ENCODE results near the gene TOM1L2. TPM values are rescaled to one million over a fixed set of nuclear protein-coding genes. Genes with fewer than 3 reads are reported as not detected.

Gene TOM1L2
- total RNA-seq, 1 donor from 2014 or later = 18.3 TPM

DNA sequence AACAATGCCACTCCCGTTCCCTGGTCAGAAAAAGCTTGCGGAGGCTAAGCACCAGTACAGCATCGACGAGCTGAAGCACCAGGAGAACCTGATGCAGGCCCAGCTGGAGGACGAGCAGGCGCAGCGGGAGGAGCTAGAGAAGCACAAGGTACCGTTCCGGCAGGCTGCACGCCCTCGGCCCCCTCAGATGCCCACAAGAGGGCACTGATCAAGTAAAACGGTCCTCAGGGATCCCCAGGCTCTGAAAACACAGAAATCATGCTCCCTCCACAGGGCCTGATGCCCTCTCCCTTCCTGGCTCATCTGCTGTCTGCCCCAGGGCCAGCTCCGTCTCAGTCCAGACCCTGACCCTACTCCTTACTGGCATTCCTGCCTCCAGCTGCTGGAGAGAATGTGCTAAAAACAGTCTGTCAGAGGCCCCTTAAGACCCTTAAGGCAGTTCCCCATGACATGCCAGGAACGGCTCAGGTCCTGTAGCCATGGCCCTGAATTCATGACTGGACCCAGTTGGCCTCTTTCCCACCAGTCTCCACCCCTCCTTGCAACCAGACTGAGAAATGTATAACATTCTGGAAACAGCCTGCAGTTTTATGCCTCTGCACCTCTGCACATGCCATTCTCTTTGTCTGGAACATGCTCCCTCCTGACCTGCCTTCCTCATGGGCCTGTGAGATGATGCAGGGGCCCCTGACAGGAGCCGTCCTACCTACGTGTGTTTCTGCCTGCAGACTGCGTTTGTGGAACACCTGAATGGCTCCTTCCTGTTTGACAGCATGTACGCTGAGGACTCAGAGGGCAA is 22.3 kb upstream of the TOM1L2 start:
- CTCF ChIA-PET = no interaction called here
- POLR2A ChIA-PET = no interaction called here
- DNase-seq = no peak
- Mint-ChIP-seq H3K4me3 (no peak overlapping the region), H3K36me3 (ENCODE audit: low read depth) (no peaks in the 10 kb centered on the region), H3K27me3 (no peaks in the 10 kb centered on the region), H3K9me3 (no peaks in the 10 kb centered on the region), H3K4me1 (no peaks in the 10 kb centered on the region), H3K27ac (no peak overlapping the region)
- ATAC-seq (ENCODE audit: low read depth) = peak; percentile 18
- TF ChIP-seq, protein P1, sequence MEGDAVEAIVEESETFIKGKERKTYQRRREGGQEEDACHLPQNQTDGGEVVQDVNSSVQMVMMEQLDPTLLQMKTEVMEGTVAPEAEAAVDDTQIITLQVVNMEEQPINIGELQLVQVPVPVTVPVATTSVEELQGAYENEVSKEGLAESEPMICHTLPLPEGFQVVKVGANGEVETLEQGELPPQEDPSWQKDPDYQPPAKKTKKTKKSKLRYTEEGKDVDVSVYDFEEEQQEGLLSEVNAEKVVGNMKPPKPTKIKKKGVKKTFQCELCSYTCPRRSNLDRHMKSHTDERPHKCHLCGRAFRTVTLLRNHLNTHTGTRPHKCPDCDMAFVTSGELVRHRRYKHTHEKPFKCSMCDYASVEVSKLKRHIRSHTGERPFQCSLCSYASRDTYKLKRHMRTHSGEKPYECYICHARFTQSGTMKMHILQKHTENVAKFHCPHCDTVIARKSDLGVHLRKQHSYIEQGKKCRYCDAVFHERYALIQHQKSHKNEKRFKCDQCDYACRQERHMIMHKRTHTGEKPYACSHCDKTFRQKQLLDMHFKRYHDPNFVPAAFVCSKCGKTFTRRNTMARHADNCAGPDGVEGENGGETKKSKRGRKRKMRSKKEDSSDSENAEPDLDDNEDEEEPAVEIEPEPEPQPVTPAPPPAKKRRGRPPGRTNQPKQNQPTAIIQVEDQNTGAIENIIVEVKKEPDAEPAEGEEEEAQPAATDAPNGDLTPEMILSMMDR (IDR thresholded peaks at IDR 0.05) = no peak
- intact Hi-C loops (cut with micrococcal nuclease) = loop anchor here (5.0 kb wide), 1 partner anchor 38 kb away; no protein-coding TSS in a partner anchor

DNA sequence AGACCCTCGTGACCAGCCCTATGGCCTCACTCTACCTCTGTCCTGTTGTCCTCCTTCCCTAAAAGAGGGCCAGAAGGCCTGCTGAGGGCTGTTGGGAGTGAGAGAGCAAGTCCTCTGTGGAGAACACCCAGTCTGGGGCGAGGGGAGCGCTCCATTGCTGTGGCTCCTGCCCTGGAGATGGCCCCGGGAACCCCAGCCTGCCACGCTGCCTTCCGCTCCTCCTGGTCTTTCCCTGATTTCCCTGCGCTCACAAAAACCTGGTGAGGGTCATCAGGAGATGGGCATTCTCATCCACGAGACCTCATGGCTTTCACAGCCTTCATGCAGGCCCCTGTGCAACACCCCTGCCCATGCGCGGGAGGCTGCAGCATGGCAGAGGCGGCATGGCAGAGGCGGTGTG is 21.7 kb upstream of the TOM1L2 start:
- intact Hi-C loops (cut with micrococcal nuclease) = loop anchor here (5.0 kb wide), 1 partner anchor 38 kb away; no protein-coding TSS in a partner anchor
- Mint-ChIP-seq H3K9me3 (no peaks in the 10 kb centered on the region), H3K4me1 (no peaks in the 10 kb centered on the region), H3K36me3 (ENCODE audit: low read depth) (no peaks in the 10 kb centered on the region), H3K27me3 (no peaks in the 10 kb centered on the region), H3K4me3 (no peak overlapping the region), H3K27ac (no peak overlapping the region)
- ATAC-seq (ENCODE audit: low read depth) (no peak), DNase-seq (no peak)
- ChIA-PET POLR2A (no interaction called here), CTCF (no interaction called here)
- TF ChIP-seq, protein P1 (IDR thresholded peaks at IDR 0.05) = no peak

DNA sequence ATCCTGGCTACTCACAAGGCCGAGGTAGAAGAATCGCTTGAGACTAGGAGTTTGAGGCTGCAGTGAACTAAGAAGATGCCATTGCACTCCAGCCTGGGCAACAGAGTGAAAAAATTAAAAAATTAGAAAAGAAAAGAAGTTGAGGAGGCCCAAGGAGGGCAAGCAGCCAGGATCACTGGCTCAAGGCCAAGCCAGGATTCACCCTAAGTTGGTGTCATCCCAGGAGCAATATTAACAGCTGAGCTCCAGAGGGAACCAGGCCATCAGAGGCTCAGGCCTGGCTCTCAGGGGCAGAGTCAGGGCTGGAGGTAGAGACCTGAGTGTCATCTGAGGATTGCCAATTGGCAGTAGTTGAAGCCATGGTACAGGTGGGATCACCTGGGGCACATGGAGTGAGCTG is 21.2 kb upstream of the TOM1L2 start:
- DNase-seq = no peak
- Mint-ChIP-seq H3K4me1 (no peaks in the 10 kb centered on the region), H3K36me3 (ENCODE audit: low read depth) (no peaks in the 10 kb centered on the region), H3K27ac (no peak overlapping the region), H3K4me3 (no peak overlapping the region), H3K27me3 (no peaks in the 10 kb centered on the region), H3K9me3 (no peaks in the 10 kb centered on the region)
- intact Hi-C loops (cut with micrococcal nuclease) = loop anchor here (5.0 kb wide), 1 partner anchor 39 kb away; no protein-coding TSS in a partner anchor
- no peak for ATAC-seq (ENCODE audit: low read depth)
- ChIA-PET CTCF (no interaction called here), POLR2A (no interaction called here)
- TF ChIP-seq, protein P1 (IDR thresholded peaks at IDR 0.05) = no peak

DNA sequence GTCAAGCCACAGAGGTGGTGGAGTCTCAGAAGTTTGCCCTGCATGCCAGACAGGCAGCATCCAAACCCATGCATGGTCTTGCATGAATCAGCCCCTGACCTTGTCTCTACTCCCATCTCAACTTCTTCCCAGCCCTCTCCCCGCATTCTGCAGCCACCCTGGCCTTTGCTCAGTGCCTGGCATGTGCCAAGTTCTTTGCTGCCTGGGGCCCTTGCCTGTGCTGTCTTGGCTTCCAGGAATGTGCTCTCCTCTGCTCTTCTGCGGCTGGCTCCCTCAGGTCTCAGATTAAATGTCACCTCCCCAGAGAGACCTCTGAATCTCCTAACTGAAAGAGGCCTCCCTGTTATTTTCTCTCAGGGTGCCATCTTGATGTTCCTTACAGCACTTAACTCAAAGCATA is 18.1 kb upstream of the TOM1L2 start:
- DNase-seq = no peak
- no peaks in the 10 kb centered on the region for H3K4me1 Mint-ChIP-seq
- H3K4me3 Mint-ChIP-seq = no peak overlapping the region
- no peaks in the 10 kb centered on the region for H3K36me3 Mint-ChIP-seq (ENCODE audit: low read depth)
- ATAC-seq (ENCODE audit: low read depth) = no peak
- ChIA-PET POLR2A (no interaction called here), CTCF (no interaction called here)
- intact Hi-C loops (cut with micrococcal nuclease) = loop anchor here (5.0 kb wide), 1 partner anchor 42 kb away; no protein-coding TSS in a partner anchor
- H3K9me3 Mint-ChIP-seq = no peaks in the 10 kb centered on the region
- no peak overlapping the region for H3K27ac Mint-ChIP-seq
- no peaks in the 10 kb centered on the region for H3K27me3 Mint-ChIP-seq
- TF ChIP-seq, protein P1 (IDR thresholded peaks at IDR 0.05) = no peak

DNA sequence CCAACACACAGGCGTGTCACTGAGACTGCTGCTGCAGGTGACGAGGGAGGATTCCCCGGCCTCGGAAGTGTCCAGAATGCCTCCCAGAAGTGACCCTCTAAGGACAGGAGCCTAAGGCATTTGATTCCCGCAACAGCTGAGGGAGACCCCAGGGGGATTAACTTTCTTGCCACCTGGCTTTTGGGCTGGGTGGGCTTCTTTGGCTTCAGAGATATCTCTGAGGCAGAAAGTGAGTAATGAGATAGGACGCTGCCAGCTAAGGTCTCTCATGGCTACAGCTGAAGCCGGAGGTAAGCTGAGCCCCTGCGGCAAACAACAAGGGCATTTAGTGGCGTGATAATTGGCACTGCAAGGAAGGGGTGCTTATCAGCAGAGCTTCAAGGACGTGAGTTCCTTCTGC is 17.4 kb upstream of the TOM1L2 start:
- Mint-ChIP-seq H3K4me1 (no peaks in the 10 kb centered on the region), H3K36me3 (ENCODE audit: low read depth) (no peaks in the 10 kb centered on the region), H3K27me3 (no peaks in the 10 kb centered on the region), H3K27ac (no peak overlapping the region), H3K4me3 (no peak overlapping the region), H3K9me3 (no peaks in the 10 kb centered on the region)
- POLR2A ChIA-PET = no interaction called here
- DNase-seq (no peak), ATAC-seq (ENCODE audit: low read depth) (no peak)
- CTCF ChIA-PET = no interaction called here
- TF ChIP-seq, protein P1 (IDR thresholded peaks at IDR 0.05) = no peak
- intact Hi-C loops (cut with micrococcal nuclease) = loop anchor here (5.0 kb wide), 1 partner anchor 43 kb away; no protein-coding TSS in a partner anchor

Data from activated B cell treated with CpG ODN at 0.5 μM for 24 hours (primary cell).